GM15510 (cell line): Measurements from ENCODE around the gene GSS.

ENCODE experiments used
- POLR2A ChIP-seq: IDR thresholded peaks from 3 replicates; pipeline ENCODE4 v1.6.1; 2011; ENCODE audit warnings: borderline replicate concordance; ENCODE audit not compliant: insufficient read length; ENCODE audit errors: extremely low read depth

Gene GSS

DNA sequence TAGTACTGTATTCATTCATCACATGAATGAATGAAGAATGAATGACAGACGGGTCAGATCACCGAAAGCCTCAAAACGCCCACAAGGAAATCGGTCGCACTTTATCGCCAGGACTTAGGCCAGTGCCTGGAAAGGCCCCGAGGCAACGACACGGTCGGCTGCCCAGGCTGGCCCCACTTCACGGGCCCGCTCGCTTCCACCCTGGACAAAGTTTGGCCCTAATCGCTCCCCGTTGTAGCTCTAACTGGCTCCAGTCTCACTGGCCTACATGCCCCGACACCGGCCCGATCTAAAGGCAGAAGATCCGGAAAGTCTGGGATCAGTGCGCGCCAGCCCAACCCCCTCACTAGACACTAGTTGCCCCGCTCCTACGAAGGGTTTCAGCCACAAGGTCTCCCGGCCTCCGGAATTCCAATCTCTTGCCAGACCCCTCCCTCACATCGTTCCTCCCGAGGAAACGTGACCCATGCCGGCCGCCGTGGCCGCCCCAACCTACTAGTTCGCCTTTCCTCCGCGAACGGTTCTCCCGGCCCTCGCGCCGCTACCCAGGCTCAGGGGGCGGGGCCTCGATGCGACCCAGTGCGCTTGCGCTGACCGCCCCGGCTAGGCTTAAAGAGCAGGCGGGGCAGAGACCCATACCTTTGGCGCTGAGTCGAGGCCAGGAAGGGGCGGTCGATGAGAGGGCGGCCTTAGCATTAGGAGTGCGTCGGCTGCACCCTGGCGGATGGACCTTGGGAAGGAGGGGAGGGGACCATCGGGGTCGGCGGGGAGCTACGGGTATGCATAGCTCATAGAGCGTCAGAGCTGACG lies at the start of gene GSS, which contains the start of gene MYH7B:
Gene GSS (minus strand): TSS at position 576 of the 810 bp plus-strand sequence. CDS start 3,954 bp downstream, outside the sequence.
Gene MYH7B (plus strand): TSS at position 638 of the 810 bp plus-strand sequence. CDS start 22,138 bp downstream, outside the sequence.
- peak; percentile 87 for TF ChIP-seq POLR2A

DNA sequence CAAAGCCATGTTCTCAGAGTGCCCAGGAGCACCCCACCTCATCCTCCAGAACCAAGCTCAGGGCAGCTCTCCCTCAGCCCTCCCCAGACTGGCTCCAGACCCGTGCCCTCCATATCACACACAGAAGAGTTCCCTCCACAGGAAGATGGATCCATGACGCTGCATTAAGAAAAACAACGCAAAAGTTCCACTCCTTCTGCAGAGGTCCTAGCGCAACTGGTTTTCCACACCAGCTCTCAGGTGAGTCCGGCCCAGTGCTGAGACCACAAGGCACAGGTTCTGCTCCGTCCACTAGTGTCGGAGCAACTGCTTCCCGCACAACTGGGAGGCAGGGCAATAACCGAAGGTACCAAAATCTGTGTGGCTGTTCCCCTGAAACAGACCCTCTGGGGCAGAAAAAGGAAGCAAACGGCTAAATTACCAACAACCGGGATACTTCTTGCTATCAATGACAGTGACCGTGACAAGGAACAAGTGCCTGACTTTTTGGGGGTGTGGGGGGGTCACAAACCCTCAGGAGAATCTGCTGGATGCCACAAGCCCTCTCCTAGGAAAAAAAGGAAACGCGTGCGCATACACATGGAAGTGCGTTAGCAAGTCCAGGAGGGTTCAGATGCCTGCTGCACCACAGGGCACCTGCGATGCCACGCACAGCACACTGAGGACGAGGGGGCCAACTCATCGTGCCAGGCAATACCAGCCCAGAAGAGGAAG lies 49.3 kb upstream of the GSS start:
- TF ChIP-seq POLR2A = no peak

DNA sequence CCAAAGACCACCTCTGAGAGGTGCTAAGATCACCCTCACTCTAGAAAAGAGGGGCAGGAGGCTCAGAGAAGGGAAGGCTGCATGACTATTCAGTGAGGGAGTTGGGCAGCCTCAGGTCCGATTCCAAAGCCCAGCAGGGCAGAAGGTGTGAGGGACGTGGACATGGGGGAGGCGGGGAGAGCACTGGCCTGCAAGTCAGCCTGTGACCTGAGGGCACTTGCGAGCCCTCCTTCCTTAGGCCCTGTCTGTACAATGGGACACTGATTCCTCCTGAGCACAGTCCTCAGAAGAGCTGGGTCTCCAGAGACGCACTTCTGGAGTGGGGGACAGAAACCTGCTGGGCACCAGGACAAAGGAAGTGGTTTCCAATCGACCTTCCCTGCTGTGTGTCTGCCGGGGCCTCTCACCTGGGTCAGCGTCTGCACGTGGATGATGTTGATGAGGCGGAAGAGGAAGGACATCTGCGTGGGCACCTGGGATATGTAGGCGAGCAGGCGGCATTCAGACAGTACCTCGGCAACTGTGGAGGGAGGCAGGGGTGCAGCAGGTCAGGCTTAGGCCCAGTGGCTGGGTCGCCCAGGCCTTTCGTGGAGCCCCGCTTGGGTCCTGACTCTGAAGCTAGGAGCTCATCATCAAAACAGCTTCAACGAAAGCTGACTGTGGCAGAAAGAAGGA lies 48.6 kb upstream of the GSS start:
- no peak for TF ChIP-seq POLR2A

DNA sequence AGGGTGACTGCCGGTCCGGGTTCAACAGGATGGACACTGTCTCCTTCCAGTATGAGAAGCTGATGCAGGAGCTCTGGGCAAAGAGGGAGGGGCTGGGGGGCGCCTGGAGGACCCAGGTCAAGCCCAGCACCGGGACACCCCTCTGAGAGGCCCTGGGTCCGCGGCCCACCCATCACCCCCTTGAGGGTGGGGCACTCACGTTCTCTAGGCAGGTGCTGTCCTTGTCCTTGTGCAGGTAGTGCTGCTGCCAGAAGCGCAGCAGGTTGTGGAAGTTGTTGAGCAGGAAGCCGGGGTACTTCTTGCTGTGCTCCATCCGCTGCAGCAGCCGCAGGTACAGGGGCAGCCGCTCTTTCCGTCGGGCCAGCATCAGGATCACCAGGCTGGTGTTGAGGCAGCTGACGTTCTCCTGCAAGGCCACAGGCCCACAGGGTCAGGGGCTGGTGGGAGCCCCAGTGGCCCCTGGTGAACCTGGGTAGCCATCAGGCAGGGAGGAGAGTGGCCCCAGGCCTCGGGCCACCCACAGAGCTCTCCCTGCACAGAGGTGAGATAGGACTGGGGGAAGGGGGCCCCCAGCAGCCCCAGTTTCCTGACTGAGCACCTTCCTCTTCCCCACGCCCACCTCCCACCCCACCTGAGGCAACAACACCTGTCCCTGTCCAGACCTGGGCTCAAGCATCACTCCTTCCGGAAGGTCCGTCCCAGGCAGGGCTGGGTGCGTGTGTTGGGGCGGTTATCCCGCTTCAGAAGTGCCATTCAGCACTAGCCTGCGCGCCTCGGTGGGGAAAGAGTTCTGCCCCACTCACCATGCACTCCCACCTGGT lies 47.8 kb upstream of the GSS start:
- no peak for TF ChIP-seq POLR2A

DNA sequence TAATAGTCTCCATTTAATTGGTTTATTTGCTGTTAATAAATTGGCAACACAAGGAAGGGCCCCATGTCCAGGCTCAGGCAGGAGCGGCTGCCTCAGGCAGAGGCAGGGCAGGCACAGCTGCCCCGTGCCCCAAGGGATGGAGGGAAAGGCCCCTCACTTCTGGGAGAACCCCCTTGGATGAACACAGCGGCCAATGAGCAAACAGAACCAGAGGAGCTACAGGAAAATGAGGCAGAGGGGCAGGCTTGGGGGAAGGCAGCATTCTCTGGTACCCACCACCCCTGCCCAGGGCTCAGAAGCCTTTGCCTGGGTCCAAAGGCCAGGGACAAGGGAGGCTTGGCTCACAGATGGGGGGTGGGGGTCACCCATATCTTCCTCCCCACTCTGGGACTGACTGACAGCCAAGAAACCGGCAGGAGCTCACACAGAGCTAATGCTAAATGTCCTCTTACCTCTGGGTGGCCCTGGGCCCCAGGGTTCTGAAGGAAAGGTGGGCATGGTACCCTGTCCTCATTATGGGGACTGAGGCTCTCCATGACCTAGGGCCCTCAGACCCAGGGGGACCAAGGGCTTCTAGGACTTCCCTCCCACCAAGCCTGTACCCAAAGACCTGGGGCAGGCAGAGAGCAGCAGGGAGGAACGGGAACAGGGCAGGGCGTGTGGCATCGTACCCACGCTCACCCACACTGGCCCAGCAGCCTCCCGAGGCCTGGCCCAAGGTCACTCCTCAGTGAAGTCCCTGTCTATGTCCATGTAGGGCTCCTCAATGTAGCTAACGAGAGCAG lies 47.0 kb upstream of the GSS start:
- no peak for TF ChIP-seq POLR2A

DNA sequence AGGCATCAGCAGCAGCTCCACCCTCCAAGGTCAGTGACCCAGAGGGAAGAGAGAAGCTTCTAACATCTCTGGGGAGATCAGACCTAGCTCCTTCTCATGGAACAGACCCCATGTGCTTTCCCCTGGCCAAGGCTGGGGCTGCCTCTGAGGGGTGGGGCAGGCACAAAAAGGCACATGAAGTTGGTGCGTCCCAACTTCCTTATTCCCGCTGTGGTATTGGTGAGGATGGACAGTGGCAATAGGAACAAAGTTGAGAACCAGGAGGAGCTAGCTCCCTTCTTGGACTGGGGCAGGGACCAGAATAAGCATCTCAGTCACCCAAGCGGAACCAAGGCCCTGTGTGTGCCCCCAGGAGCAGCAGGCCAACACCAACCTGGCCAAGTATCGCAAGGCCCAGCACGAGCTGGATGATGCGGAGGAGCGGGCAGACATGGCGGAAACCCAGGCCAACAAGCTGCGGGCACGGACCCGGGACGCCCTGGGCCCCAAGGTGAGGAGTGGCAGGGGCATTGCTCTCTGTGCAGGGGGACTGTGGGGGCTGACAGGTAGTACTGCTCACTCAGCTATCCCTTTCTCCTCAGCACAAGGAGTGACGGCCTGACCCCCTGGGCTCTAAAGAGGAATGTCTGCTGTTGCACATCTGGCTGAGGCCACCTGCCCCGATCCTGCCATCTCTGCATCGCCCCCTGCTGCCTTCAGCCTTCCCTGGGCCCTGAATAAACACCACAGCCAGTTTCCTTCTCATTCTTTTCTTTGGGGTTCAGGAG lies 46.2 kb upstream of the GSS start:
- no peak for TF ChIP-seq POLR2A

DNA sequence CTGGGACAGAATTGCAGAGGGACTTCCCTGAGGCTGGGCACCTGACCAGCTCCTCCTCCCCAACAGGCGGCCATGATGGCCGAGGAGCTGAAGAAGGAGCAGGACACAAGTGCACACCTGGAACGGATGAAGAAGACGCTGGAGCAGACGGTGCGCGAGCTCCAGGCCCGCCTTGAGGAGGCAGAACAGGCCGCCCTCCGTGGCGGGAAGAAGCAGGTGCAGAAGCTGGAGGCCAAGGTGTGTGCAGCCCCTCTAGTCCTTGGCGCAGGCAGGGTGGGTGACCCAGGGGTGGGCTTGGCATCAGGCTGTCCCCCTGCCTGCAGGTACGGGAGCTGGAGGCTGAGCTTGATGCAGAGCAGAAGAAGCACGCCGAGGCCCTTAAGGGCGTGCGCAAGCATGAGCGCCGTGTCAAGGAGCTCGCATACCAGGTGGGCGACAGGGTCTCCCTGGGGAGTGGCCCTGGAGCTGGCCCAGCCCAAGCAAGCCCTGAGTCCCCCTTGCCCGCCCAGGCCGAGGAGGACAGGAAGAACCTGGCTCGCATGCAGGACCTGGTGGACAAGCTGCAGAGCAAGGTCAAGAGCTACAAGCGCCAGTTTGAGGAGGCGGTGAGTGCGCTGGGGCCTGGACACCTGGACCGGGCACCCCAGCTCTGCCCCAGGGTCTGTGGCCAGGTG lies 45.5 kb upstream of the GSS start:
- no peak for TF ChIP-seq POLR2A

DNA sequence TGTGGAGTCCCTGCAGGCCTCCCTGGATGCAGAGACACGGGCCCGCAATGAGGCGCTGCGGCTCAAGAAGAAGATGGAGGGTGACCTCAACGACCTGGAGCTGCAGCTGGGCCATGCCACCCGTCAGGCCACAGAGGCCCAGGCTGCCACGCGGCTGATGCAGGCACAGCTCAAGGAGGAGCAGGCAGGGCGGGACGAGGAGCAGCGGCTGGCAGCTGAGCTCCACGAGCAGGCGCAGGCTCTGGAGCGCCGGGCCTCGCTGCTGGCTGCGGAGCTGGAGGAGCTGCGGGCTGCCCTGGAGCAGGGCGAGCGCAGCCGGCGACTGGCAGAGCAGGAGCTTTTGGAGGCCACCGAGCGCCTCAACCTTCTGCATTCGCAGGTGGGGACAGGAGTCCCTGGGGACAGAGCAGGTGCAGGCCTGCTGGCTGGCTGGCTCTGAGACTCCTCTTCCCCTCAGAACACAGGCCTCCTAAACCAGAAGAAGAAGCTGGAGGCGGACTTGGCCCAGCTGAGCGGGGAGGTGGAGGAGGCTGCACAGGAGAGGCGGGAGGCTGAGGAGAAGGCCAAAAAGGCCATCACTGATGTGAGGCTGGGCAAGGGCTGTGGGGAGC lies 44.8 kb upstream of the GSS start:
- TF ChIP-seq POLR2A = no peak

DNA sequence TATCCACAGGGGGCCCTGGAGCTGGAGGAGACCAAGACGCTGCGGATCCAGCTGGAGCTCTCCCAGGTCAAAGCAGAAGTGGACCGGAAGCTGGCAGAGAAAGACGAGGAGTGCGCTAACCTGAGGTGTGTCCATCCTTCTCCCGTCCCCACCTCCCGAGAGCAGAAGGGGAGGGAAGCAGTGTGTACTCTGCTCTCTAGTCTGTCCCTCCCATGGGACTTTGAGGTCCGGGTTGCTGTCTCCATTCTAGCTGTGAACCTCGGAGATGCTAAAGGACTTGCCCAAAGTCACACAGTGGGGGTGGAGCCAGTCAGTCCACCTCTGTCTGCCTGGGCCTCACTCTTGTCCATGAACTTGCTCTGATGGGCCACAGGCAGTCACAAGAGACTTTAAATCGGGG lies 44.2 kb upstream of the GSS start:
- TF ChIP-seq POLR2A = no peak

DNA sequence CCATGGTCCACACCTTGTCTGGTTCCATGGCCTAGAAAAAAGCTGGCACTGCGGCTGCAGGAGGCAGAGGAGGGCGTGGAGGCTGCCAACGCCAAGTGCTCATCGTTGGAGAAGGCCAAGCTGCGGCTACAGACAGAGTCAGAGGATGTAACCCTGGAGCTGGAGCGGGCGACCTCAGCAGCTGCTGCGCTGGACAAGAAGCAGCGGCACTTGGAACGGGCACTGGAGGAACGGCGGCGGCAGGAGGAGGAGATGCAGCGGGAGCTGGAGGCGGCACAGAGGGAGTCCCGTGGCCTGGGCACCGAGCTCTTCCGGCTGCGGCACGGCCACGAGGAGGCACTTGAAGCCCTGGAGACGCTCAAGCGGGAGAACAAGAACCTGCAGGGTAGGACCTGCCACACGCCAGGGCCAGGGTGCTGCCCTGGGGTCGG lies 43.4 kb upstream of the GSS start:
- no peak for TF ChIP-seq POLR2A

DNA sequence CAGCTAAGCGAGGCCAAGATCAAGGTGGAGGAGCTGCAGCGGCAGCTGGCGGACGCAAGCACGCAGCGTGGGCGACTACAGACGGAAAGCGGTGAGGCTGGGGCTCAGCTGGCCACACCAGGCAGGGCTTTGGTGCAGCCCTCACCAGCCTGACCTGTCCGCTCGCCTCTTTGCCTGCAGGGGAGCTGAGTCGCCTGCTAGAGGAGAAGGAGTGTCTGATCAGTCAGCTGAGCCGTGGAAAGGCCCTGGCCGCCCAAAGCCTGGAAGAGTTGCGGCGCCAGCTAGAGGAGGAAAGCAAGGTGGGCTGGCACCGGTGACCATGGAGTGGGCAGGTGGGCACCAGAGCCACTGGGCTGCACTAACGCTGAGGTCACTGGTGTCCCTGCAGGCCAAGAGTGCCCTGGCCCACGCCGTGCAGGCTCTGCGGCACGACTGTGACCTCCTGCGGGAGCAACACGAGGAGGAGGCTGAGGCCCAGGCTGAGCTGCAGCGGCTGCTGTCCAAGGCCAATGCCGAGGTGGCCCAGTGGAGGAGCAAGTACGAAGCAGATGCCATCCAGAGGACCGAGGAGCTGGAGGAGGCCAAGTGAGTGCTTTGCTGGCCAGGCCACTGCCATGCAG lies 42.8 kb upstream of the GSS start:
- TF ChIP-seq POLR2A = no peak

DNA sequence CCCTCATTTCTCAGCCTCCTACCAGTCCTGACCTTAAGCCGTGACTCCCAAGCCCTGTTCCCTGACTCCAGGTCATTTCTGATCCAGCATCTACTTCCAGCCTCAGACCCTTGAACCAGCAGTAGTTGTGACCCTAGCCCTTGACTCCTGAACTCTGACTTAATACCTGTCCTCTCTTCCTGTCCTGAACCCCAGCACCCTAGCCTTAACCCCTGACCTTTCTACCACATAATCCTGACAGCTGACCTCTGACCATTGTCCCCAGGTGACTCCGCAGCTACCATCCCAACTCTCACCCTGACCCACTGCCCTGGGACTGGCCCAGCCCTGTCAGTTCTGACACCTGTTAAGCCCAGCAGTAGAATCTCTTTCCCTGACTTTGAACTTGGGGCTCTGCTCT lies 42.2 kb upstream of the GSS start:
- no peak for TF ChIP-seq POLR2A

DNA sequence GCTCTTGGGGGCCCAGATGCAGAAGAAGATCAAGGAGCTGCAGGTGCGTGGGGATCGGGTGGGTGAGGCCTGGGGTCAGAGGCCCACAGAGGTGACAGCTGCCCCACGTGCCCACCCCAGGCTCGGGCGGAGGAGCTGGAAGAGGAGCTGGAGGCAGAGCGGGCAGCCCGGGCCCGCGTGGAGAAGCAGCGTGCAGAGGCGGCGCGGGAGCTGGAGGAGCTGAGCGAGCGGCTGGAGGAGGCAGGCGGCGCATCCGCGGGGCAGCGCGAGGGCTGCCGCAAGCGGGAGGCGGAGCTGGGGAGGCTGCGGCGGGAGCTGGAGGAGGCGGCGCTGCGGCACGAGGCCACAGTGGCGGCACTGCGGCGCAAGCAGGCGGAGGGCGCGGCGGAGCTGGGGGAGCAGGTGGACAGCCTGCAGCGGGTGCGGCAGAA lies 41.5 kb upstream of the GSS start:
- no peak for TF ChIP-seq POLR2A
